GM18505 (cell line): Measurements from ENCODE around the gene SLC25A1.

Experiments used
- ATAC-seq: cut with Tn5 transposase; IDR thresholded peaks from one replicate; pipeline ENCODE4 v1.9.1; 2021; ENCODE audit not compliant: unreplicated experiment
- POLR2A ChIP-seq: IDR thresholded peaks from 4 replicates; pipeline ENCODE4 v1.6.1; 2011; ENCODE audit warnings: borderline replicate concordance; ENCODE audit not compliant: insufficient read depth, insufficient read length; ENCODE audit errors: extremely low read depth

Gene SLC25A1

GRCh38 chr22:19201130-19201868 is 22.8 kb upstream of the SLC25A1 start:
- ATAC-seq = no peak
- TF ChIP-seq POLR2A = no peak

GRCh38 chr22:19199479-19199878 is 20.9 kb upstream of the SLC25A1 start:
- ATAC-seq = no peak
- TF ChIP-seq POLR2A = no peak

GRCh38 chr22:19197997-19198865 is 19.7 kb upstream of the SLC25A1 start:
- no peak for ATAC-seq
- no peak for TF ChIP-seq POLR2A

- no peak for TF ChIP-seq POLR2A
- ATAC-seq = no peak
Observed at GRCh38 chr22:19196841-19197612, 18.5 kb upstream of the SLC25A1 start.

DNA sequence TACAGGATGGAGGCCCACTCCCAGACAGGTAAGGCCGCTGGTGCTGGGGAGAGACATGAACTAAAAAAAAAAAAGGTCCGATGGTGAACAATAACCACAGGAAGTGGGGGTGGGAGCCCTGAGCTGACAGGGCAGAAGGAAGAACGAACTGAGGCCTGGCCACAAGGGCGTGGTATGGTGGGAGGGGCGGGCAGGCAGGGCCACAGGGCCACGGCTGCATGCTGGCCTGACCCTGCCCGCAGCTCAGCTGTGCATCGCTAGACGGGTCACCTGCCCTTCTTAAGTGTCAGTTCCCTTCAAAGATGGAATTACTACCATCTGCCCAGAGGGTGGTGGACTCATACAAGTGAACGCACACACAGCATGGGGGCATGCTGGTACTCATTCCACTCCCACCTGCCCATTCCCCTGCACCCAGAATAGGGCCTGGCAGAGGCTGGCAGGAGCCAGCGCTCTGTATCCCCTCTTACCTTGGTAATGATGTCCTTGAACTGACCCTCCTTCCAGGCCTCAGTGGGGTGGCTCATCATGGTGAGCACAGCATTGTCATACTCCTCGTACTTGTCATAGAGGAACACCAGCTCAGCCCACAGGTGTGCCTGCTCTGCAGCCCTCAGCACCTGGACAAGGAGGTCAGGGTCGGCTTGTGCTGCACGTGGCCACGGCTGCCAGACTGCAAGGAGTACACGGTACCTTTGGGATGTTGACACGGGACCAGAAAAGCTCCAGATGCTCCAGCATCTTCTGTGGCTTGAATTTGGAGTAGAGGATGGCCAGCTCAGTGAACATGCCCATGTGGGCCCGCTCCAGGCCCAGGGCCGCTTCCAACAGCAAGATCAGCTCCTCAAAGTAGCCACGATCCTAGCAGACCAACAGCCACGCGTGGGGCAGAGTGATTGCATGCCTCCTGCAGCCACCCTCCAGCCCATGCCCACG is 17.5 kb upstream of the SLC25A1 start:
- TF ChIP-seq POLR2A = no peak
- ATAC-seq = no peak

GRCh38 chr22:19194766-19195536 is 16.4 kb upstream of the SLC25A1 start:
- no peak for TF ChIP-seq POLR2A
- ATAC-seq = no peak

- TF ChIP-seq POLR2A = no peak
Observed at GRCh38 chr22:19193879-19194278, 15.3 kb upstream of the SLC25A1 start.

GRCh38 chr22:19187716-19188563 is 9.4 kb upstream of the SLC25A1 start:
- ATAC-seq = no peak
- TF ChIP-seq POLR2A = no peak

More at GRCh38 chr22:19193879-19194278, 15.3 kb upstream of the SLC25A1 start:
- ATAC-seq = no peak

DNA sequence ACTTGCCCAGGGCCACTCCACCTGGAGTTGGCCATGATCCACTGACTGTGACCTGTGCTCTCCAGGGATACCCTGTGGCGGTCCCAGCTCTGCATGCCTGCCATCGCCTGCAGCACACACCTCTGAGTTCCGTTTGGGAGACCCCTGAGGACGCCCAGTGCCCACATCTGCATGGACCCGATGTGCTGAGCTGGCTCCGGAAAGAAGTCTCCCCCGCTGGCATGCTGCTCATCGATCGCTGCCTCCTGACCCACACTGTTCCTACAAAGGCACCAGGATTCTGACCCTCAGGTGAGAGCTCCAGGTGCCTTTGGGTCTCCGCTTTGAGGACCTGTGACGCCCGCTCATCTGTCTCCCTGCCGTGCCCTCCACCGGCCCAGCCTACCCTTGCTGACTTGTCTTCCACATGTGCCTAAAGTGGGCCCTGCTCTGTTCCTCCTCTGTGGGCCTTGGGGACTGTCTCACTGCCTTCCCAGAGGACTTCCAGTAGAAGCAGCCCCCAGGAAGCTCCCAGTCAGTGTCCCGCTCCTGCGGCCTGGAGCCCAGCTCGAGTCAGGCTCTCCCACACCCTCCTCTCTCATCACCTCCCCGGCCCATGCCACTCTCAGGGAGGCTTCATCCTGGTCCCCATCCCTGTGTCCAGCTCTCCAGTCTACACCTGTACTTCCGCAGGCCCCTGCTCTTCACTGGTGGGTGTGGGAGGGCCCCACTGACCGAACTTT is 5.9 kb upstream of the SLC25A1 start:
- ATAC-seq = no peak
- TF ChIP-seq POLR2A = no peak

GRCh38 chr22:19183216-19183615 is 4.7 kb upstream of the SLC25A1 start:
- TF ChIP-seq POLR2A = no peak
- no peak for ATAC-seq

GRCh38 chr22:19182472-19183157 is 4.1 kb upstream of the SLC25A1 start:
- TF ChIP-seq POLR2A = no peak
- ATAC-seq = no peak
